ENCODE data around the gene NEDD8.

- no peak for TF ChIP-seq CTCF (IDR thresholded peaks at IDR 0.05)
- no peak for TF ChIP-seq EZH2 (IDR thresholded peaks at IDR 0.05; ENCODE audit: borderline replicate concordance, insufficient read depth, low read depth, low read length, poor library complexity, severe bottlenecking)
Measured at GRCh38 chr14:24240110-24240918, 8.1 kb upstream of the NEDD8 start.
